Measurements from ENCODE around the gene SELENOH. TPM values are rescaled to one million over a fixed set of nuclear protein-coding genes. Genes with fewer than 3 reads are reported as not detected.

Gene SELENOH, protein sequence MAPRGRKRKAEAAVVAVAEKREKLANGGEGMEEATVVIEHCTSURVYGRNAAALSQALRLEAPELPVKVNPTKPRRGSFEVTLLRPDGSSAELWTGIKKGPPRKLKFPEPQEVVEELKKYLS
- 84.6 and 99.4 TPM in 2 replicates for total RNA-seq

GRCh38 chr11:57741132-57742086, at the start of gene SELENOH:
Gene SELENOH (plus strand): TSS chr11:57741491. CDS start chr11:57741596, 105 bp downstream.

DNA sequence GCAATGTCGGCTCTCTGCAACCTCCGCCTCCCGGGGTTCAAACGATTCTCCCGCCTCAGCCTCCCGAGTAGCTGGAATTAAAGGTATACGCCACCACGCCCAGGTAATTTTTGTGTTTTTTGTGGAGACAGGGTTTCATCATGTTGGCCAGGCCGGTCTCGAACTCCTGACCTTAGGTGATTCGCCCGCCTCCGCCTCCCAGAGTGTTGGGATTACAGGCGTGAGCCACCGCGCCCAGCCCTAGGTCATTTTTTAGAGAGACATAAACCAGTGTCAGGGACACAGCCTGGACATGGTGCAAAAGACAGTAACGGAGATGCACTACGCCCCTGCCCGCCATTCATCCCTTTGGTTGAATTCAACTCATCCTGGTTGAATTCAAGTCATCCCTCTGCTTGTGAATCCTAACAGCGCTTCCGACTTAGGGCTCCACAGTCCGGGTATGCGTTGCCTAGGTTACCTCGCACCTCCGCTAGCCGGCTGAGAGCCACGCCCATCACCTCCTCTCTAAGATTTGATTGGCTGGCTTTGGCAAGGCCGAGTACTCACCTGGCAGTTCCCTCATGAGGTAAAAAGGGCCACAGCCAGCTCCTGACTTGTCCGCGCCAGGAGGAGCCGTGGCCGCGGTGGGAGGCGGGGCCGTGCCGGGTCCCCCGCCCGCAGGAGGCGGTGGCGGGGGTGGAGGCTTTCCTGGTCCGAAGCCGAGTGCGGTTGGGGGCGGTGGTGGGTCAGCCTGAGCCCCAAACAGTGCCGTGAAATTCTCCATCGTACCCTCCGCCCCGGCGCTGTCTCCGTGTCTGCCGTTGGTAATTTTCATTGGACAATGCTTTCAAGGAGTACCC, 29.7 kb upstream of the SELENOH start, which contains the start of gene MED19:
TSS of gene MED19 (minus strand) at position 802 of the 842 bp plus-strand sequence. CDS start at position 766, 36 bp downstream.

GRCh38 chr11:57712256-57713150, 28.8 kb upstream of the SELENOH start, which contains the start of gene TMX2:
Gene TMX2 (plus strand): TSS chr11:57712593. CDS start chr11:57712619, 26 bp downstream.

GRCh38 chr11:57751676-57752253, 10.5 kb downstream of the SELENOH start, which contains the start of gene BTBD18:
Gene BTBD18 (minus strand): TSS chr11:57751819. CDS start chr11:57751188, 631 bp downstream.

GRCh38 chr11:57761301-57762234, 20.3 kb downstream of the SELENOH start, which contains the start of gene CTNND1:
Gene CTNND1 (plus strand): TSS chr11:57761802. CDS start chr11:57791479, 29,677 bp downstream.

Small RNA genes lying within 50 kb of the gene (small RNA-seq; reads per million reads assigned to genes)
- gene AP001931.1 (not detected), gene TMX2-CTNND1 (not detected)

Other genes with a start within 250 kb of the SELENOH start
- gene SLC43A1, start 225.8 kb upstream of the SELENOH start, total RNA-seq: 10.7 and 13.1 TPM in 2 replicates
- gene TIMM10, start 210.7 kb upstream of the SELENOH start, total RNA-seq: 31.0 and 40.9 TPM in 2 replicates
- not detected in 2 replicates for gene SMTNL1, start 203.9 kb upstream of the SELENOH start, total RNA-seq
- gene UBE2L6, start 173.8 kb upstream of the SELENOH start, total RNA-seq: 19.6 and 29.1 TPM in 2 replicates
- gene SERPING1, start 143.8 kb upstream of the SELENOH start, total RNA-seq: not detected in 2 replicates
- gene YPEL4, start 91.6 kb upstream of the SELENOH start, total RNA-seq: under 0.01 and 0.29 TPM in 2 replicates
- 20.6 and 23.5 TPM in 2 replicates for gene CLP1, start 83.7 kb upstream of the SELENOH start, total RNA-seq
- gene ZDHHC5, start 73.4 kb upstream of the SELENOH start, total RNA-seq: 62.7 and 67.0 TPM in 2 replicates
- 18.2 and 23.5 TPM in 2 replicates for gene MED19, start 29.3 kb upstream of the SELENOH start, total RNA-seq
- 61.1 and 66.9 TPM in 2 replicates for gene TMX2, start 28.9 kb upstream of the SELENOH start, total RNA-seq
- not detected in 2 replicates for gene BTBD18, start 10.3 kb downstream of the SELENOH start, total RNA-seq
- 292 TPM in 2 replicates for gene CTNND1, start 20.3 kb downstream of the SELENOH start, total RNA-seq